ENCODE results near the gene ARHGAP45.
"Not testable (repeated sequence)": the region's sequence is repeated elsewhere in the genome, so short reads cannot be mapped to it uniquely, and the experiment has no call there.

The ARHGAP45 gene

GRCh38 chr19:1114728-1115127 lies 47.8 kb downstream of the ARHGAP45 start:
- DNase-seq (ENCODE audit: low spot score): not testable (repeated sequence)

DNA sequence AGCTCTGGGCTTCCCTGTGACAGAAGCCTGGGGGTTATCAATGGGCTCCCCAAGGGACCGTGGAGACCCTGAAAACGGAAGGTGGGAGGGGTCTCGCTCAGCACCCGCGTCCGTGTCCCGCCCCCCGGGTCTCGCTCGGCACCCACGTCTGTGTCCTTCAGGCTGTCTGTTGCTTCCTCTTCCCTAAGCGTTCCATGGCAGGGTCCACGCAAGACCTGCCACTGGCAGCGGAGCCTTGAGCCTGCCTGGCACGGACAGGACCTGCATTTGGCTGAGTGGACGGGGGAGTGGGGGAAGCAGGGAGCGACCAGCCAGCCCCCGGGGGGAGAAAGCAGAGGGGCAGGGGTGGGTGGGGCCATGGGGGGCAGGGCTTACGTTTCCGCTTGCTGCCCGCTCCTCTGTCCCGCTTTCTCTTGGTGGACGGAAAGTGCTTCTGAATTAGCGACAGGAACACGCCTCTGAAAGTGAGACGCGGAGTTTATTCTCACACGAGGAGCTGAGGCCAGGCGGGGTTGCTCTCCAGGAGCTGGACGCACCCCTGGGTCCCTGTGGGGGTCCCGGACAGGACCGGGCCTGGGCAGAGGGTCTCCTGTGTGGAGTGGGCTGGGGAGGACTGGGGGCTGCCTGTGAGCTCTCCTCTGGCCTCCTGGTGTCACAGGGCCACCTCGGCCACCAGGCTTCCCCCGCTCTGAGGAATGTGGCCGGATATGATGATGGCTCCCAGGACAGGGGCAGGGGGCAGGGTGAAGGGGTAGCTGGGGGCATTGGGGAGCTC lies 48.9 kb downstream of the ARHGAP45 start:
- no peak for DNase-seq (ENCODE audit: low spot score)

GRCh38 chr19:1116726-1117581 lies 50.0 kb downstream of the ARHGAP45 start:
- no peak for DNase-seq (ENCODE audit: low spot score)

- no peak for DNase-seq (ENCODE audit: low spot score)
Measured at GRCh38 chr19:1117654-1118053, 50.7 kb downstream of the ARHGAP45 start.

DNA sequence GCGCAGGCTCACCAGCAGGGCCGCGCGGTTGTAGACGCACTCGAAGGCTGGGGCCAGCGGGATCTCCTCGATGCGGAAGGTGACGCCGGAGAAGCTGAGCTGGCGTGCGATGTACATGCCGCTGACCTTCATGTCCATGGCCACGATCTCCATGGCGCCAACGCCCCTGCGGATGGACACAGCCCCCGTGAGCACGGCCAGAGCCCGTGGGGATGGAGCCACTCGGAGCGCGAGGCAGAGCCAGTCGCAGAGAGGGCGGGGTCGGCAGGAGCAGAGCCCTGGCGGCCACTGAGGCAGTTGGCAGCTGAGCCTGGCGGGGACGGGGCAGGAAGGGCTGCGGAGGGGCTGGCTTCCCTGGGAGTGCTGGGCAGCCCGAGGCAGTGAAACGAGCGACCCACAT lies 52.0 kb downstream of the ARHGAP45 start:
- DNase-seq (ENCODE audit: low spot score): no peak

DNA sequence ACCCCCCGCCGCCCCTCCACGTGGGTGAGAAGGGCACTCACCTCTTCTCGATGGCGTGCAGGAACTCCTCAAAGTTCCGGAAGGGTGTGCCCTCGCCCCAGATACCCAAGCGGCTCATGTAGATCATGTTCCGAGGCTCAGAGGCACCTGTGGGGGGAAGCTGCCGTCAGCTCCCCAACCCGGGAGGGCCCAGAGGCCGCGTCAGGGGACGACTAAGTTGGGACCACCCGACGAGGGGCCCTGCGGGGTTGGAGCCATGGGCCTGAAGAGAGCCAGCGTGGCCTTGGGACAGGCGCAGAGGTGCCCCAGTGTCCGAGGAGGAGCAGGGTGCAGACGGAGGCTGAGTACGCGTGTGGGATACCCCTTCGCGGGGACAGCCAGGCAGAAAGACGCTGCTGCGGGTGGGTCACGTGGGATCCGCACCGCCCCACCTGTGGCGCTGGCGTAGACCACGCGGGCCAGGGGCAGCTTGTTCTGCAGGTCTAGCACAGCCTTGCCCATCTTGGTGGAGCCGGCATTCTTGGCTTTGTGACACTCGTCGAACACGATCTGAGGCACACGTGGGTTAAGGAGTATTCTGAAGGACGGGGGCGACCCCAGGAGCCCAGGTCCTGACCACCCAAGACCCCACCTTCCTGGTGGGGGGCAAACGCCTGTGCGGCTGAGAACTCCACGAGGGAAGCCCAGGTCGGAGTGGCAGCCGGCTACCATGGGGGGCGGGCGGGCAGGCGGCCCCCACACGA lies 52.7 kb downstream of the ARHGAP45 start:
- no peak for DNase-seq (ENCODE audit: low spot score)

- no peak for DNase-seq (ENCODE audit: low spot score)
Measured at GRCh38 chr19:1121395-1121794, 54.4 kb downstream of the ARHGAP45 start.

DNA sequence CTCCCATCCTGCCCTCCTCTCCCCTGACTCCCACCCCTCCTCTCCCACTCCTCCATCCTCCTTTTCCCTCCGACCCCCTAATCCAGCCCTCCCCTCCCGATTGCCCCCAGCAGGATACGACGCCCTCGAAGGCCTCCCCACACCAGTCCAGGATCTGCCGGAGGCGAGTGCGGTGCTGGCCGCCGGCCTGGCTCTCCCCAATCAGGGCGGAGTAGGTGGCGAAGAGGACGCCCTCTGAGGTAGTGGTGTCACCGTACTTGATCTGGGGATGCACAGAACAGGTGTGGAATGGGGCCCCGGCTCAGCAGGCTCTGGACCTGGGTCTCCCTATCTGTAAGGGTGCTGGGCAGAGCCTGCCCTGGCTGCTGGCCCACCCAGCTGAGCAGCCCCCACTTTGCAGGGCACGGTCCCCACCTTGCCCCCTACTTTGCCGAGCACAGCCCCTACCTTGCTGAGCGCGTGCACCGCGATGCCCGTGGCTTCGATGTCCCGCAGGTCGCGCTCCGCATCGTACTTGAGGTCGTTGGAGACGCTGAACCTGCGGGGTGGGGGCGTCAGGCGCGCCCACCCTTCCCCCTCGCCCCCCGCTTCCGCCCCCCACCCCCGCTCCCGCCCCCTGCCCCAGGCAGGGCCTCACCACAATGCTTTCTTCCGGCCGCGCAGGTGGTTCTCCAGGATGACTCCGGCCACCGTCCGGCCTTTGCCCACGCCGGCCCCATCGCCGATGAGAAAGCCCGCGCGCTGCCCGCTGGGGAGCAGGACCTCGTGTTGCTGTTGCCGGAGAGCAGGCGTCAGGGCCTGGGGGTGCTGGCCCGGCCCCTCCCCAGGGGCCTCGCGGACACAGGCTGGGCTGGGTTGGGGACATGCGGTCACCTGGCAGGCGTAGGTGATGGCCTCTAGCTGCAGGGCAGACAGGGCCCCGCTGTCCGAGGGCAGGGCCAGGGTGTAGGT lies 55.3 kb downstream of the ARHGAP45 start:
- DNase-seq (ENCODE audit: low spot score): no peak

DNA sequence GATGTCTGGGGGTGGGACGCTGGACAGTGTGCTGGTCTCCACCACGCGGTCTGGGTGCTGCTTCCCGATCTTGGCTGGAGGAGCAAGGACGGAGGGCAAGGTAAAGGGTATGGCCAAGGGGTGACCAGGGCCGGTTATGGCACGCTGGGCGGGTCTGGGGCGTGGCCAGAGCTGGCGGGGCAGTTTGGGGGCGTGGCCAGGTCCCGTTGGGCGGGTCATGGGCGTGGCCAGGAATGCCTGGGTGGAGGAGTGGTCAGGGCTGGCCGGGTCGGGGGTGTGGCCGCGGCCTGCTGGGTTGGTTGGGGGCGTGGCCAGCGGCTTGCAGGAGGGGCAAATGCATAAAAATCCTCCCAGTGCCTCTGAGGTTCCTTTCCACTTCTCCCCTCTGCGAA lies 56.0 kb downstream of the ARHGAP45 start:
- DNase-seq (ENCODE audit: low spot score): no peak

- no peak for DNase-seq (ENCODE audit: low spot score)
Measured at GRCh38 chr19:1123381-1123780, 56.4 kb downstream of the ARHGAP45 start.

GRCh38 chr19:1123885-1124677 lies 57.1 kb downstream of the ARHGAP45 start:
- DNase-seq (ENCODE audit: low spot score): no peak

DNA sequence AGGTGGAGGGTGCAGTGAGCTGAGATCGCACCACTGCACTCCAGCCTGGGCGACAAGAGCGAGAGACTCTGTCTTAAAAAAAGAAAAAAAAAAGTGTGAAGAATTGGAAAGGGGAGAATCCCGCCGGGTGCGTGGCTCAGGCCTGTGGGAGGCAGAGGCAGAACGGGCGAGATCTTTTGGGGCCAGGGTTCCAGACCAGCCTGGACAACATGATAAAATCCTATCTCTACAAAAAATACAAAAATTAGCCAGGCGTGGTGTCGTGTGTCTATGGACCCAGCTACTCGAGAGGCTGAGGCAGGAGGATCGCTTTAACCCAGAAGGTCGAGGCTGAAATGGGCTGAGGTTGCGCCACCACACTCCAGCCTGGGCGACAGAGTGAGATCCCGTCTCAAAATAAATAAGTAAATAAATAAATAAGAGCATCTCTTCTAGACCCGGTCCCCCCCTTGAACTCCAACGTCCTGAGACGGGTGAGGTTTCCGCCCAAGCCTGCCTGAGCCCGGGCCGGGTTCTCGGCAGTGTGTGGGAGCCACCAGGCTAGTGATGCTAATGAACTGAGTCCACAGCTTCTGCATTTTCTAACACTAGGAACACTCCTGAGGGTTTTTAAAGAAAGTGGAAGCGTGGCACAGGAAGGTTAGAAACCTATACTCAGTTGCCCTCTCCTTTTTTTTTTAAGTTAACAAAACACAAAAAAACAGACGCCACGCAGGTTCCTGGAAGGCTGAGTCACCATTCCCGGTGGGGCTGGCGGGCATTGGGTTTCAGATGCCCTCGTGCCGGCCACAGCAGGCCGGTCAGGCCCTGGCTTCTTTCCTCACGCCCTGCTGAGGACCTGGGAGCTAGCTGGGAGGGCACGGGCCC lies 58.9 kb downstream of the ARHGAP45 start:
- no peak for DNase-seq (ENCODE audit: low spot score)

GRCh38 chr19:1126984-1127760 lies 60.2 kb downstream of the ARHGAP45 start:
- DNase-seq (ENCODE audit: low spot score): no peak

DNA sequence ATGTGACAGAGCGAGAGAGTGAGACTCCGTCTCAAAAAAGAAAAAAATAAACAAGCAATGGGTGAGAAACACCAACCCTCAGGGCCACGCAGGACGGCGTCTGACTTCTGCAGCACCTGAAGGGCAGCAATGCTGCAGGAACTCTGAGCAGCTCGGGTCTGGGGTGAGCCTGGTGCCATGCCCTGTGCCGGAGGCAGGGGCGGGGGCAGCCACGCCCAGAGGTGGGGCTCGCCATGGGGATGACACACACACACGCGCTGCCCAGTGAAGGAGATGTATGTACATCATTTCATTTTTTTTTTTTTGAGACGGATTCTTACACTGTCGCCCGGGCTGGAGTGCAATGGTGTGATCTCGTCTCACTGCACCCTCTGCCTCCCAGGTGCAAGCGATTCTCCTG lies 61.1 kb downstream of the ARHGAP45 start:
- DNase-seq (ENCODE audit: low spot score): no peak

GRCh38 chr19:1129084-1129483 lies 62.1 kb downstream of the ARHGAP45 start:
- not testable (repeated sequence) for DNase-seq (ENCODE audit: low spot score)

- DNase-seq (ENCODE audit: low spot score): no peak
Measured at GRCh38 chr19:1129535-1129934, 62.6 kb downstream of the ARHGAP45 start.

GRCh38 chr19:1130771-1131717 lies 64.1 kb downstream of the ARHGAP45 start:
- no peak for DNase-seq (ENCODE audit: low spot score)

Measured in SK-N-DZ (cell line).